Measurements from ENCODE around the gene KRR1. TPM values are rescaled to one million over a fixed set of nuclear protein-coding genes. Genes with fewer than 3 reads are reported as not detected.

Gene KRR1
- total RNA-seq, 1 donor from 2014 or later: 35.6 TPM

Other genes with a start within 250 kb of the KRR1 start
- gene CAPS2, start 181.3 kb downstream of the KRR1 start, total RNA-seq: 10.1 and 14.0 TPM in 2 replicates
- not detected in 2 replicates for gene GLIPR1L1, start 176.9 kb downstream of the KRR1 start, total RNA-seq
- gene GLIPR1L2, start 120.5 kb downstream of the KRR1 start, total RNA-seq: 0.21 and 0.91 TPM in 2 replicates
- gene GLIPR1, start 30.9 kb downstream of the KRR1 start, total RNA-seq: 15.9 and 20.7 TPM in 2 replicates